GM20000 (cell line): ENCODE measurements around the gene PSMB8.
"Not testable (repeated sequence)": the region's sequence is repeated elsewhere in the genome, so short reads cannot be mapped to it uniquely, and the experiment has no call there.

Experiments used
- DNase-seq: peaks from one replicate; pipeline ENCODE4 v3.0.0; 2012; ENCODE audit warnings: low spot score
- CTCF ChIP-seq: IDR thresholded peaks from 2 replicates; pipeline ENCODE4 v1.5.1; 2012; ENCODE audit warnings: mild to moderate bottlenecking, control low read depth; ENCODE audit errors: extremely low read depth, missing control alignments

PSMB8 gene

GRCh38 chr6:32807020-32807580 is 36.7 kb downstream of the PSMB8 start:
- TF ChIP-seq CTCF = no peak
- DNase-seq = no peak

GRCh38 chr6:32805404-32805803 is 38.4 kb downstream of the PSMB8 start:
- DNase-seq = not testable (repeated sequence)

- no peak for TF ChIP-seq CTCF
- no peak for DNase-seq
Observed at GRCh38 chr6:32803416-32803815, 40.4 kb downstream of the PSMB8 start.

- DNase-seq = no peak
- no peak for TF ChIP-seq CTCF
Observed at GRCh38 chr6:32799740-32800139, 44.1 kb downstream of the PSMB8 start.

GRCh38 chr6:32799168-32799567 is 44.7 kb downstream of the PSMB8 start:
- no peak for DNase-seq
- no peak for TF ChIP-seq CTCF

GRCh38 chr6:32796848-32797776 is 46.7 kb downstream of the PSMB8 start:
- TF ChIP-seq CTCF = peak; percentile 70

GRCh38 chr6:32794510-32794909 is 49.3 kb downstream of the PSMB8 start:
- no peak for TF ChIP-seq CTCF

More at GRCh38 chr6:32796848-32797776, 46.7 kb downstream of the PSMB8 start:
- peak; percentile 64 for DNase-seq

GRCh38 chr6:32792901-32793435 is 50.9 kb downstream of the PSMB8 start:
- no peak for TF ChIP-seq CTCF
- no peak for DNase-seq

More at GRCh38 chr6:32794510-32794909, 49.3 kb downstream of the PSMB8 start:
- no peak for DNase-seq
